Stimulated activated CD4-positive, alpha-beta T cell treated with anti-CD3 and anti-CD28 coated beads, Interleukin-12 subunit alpha, Interleukin-12 subunit beta, amount 100 ng/mL, for 4 hours (primary cell): Measurements from ENCODE around the gene KCNJ12.
"Not testable (repeated sequence)": the region's sequence is repeated elsewhere in the genome, so short reads cannot be mapped to it uniquely, and the experiment has no call there.

Experiments
- DNase-seq: peaks from one replicate; pipeline ENCODE4 v3.0.0-alpha.2; 2020

Gene KCNJ12

GRCh38 chr17:21389394-21389793 is 13.2 kb downstream of the KCNJ12 start:
- DNase-seq, result no peak

DNA sequence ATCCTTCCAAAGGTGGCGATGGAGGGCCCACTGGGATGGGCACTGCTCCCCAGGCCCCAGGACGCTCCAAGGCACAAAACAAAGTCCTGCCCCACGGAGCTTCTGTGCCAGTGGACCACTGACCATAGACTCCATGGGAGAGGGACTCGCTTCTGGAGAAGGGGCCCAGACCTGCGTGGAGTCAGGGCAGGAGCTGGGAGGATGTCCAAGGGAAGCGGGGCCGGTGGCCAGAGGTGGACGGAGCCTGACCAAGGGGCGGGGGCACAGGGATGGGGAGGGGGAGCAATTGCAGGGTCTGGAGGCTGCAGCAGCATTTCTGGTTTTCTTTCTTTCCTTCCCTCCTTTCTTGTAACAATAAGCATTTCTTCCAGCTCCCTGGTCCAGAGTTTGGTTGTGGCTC is 14.1 kb downstream of the KCNJ12 start:
- no peak for DNase-seq

- no peak for DNase-seq
These were observed 16.1 kb downstream of the KCNJ12 start for GRCh38 chr17:21392266-21392665.

GRCh38 chr17:21394265-21394664 is 18.1 kb downstream of the KCNJ12 start:
- no peak for DNase-seq

DNA sequence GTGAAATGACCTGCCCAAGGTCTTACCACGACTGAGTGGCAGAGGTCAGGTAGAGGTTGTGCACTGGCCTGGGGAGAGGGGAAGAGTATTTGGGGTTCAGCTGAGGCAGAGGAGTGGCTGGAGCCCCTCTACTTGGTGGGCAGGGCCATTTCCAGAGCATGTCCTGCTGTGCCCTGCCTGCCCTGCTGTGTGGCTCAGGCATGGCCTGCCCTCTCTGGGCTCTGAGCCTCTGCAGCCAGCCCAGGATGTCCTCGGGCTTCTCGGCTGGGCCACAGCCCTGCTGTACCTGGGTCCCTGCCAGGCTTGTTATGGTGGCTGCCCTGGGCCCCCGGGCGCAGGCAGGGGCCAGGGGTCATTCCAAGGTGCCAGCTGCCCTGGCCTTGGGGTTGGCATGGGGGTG is 19.6 kb downstream of the KCNJ12 start:
- DNase-seq, result no peak

GRCh38 chr17:21396237-21396636 is 20.1 kb downstream of the KCNJ12 start:
- DNase-seq, result no peak

DNA sequence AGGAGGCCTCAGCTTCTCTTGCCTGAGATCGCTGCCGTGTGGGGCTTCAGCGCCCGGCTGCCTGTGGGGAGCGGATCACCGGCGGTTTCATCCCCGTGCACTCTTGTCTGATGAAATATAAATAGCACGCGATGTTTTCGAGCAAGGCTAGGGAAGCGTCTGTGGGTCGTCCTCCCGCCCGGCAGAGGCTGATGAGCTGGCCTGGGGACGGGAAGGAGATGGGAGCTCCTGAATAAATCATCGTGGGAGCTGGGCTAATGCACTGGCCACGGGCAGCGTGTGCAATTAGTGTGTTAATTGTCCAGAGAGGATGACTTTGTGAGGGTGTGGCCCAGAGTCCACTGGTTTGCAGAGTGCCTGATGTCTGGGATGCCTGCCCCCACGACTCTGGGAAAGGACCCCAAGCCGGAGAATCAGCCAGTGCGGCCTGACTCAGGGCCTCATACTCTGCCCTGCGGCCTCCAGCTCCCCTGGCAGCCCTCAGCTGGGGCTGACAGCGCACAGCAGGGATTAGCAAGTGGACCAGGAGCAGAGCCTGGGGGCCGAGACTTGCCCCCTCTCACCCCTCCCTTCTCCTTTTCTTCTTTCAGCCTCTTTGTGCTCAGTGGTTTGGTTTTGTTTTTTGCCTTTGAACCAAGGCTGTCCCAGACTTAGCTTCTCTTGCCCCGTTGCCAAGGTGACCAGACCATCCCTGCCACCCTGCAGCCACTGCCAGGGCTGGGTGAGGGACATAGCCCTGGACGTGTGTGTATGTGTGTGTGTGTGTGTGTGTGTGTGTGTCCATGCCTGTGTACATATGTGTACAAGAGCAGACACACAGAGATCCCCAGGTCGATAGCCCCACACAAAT is 21.4 kb downstream of the KCNJ12 start:
- DNase-seq, result no peak

DNA sequence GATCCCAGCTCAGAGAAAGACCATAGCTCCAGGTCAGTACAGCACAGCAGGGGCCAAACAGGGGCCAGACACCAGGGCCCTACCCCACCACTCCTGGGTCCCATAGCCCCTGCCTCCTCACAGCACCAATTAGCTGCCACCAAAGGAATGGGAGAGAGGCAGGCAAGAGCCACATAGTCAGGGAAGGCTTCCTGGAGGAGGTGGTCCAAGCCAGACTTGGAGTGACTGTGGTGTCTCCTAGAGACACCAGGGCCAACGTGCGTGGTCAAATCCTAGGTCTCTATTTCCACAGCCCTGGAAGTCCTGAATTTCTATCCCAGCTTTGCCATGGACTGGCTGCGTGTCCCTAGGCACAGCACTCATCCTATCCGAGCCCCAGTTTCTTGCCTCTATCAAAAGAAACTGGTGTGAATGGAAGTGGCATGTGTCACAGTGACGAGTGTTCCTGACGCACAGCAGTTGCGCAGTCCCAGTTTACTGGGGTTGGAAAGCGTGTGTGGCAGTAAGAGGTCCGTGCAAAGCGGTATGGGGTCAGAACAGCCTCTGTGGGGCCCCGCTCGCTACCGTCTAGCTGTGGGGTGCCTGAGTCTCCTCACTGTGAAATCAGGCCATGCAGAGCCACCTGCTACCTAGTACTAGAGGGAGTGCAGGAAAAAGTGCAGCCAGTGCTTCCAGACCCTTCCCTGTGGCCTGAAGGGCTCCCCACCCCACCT is 23.5 kb downstream of the KCNJ12 start:
- no peak for DNase-seq

GRCh38 chr17:21400187-21400569 is 24.0 kb downstream of the KCNJ12 start:
- not testable (repeated sequence) for DNase-seq

DNA sequence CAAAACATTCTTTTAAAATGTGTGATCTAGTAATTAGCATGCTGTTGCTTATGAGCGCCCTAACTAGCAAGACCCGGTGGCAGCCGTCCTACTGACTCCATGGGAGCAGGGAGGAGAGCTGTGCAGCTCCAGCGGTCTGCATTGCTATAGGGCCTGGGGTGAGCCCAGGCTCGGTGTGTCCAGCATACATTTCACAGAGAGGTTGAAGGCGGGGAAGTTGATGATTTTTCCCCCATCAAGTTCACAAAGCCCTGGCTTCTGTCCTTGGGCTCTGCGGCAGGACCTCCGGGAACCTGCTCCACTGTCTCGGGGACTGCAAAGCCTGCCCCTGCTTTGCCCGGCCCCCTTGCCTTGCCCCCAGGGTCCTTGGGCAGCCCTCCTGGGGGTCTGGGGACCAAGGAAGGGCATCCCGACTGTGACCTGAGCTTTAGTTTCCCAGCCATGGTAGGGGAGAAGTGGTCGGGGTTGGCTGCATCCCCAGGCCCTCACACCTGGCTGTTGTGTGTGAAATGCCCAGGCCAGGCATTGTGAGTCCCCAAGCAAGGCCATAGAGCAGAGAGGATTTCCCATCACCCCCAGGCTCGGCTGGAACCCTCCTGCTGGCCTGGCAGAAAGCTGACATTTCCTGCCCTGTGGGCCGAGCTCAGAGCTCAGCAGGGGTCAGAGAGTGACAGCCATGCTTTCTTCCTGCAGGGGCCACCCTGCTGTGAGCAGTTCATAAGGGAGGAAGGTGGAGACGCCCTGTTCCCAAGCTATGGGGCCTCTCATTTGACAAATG is 24.8 kb downstream of the KCNJ12 start:
- DNase-seq, result no peak

DNA sequence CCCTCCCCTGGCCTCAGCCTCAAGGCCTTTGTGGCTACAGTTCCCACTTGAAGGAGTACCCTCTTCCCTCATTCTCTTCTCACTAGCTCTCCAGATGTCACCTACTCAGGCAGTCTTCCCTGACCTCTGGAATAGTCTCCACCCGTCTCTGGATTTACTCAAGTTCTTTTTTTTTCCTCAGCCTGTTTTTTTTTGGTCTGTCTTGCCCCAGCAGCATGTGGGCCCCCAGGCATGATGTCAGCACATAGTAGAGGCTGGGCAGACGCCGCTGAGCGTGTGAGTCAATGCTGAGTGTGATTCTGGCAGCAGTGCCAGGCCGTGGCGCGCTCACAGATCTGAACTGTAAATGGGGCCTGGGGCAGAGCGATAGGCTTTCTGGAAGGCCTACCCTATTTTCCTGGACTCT is 26.0 kb downstream of the KCNJ12 start:
- DNase-seq, result not testable (repeated sequence)

- DNase-seq, result not testable (repeated sequence)
These were observed 26.8 kb downstream of the KCNJ12 start for GRCh38 chr17:21402926-21403325.

DNA sequence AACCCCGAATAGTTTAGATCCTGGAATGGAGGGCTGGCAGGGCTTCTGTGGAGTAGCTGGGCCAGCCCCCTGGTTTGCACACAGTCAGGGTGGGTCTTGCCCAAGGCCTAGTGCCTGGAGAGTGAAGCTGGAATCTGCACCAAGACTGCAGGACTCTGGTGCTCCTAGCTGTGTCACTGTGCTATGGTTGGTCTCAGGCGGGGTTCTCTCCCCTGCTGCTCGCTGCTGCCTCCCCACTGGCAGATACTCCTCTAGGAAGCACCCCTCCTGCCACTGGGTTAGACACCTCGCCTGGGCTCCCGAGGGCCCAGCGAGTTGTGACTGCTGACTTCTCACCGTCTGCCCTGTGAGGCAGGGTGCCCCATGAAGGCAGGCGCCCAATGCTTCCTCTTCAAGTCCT is 27.9 kb downstream of the KCNJ12 start:
- DNase-seq, result not testable (repeated sequence)

- DNase-seq, result not testable (repeated sequence)
These were observed 28.4 kb downstream of the KCNJ12 start for GRCh38 chr17:21404539-21404938.

DNA sequence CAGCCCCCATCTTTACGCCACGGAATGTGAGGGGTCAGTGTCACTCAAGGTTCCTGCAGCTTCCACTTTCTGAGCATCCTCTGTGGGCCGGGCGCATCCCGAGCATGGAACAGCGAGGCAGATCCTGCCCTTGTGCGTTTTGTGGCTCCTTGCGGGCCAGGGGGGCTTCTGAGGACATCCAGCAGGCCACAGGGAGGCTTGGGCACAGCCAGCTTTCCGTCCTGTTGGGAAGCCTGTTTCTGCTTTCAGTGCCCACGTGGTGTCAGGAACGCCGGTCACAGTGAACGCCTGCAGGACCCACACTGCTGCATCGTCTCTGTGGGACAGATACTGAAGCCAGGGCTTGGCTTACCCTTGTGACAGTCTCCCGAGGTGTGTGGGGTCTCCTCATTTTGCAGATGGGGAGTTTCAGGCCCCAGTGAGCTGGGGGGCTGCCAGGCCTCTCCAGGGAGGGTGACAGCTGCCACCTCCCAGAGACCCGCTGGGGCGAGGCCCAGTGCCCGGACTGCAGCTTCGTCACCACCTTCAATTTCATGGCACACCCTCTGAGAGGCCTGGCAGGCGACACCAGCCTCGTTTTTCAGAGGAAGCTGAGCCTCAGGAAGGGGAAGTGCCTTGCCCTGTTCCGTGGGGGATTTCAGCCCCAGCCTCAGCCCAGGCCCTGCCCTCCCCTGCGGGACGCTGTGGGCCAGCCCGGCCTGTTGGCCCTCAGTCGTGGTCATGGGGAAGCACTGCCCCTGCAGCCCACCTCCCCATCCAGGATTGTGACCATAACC is 29.0 kb downstream of the KCNJ12 start:
- not testable (repeated sequence) for DNase-seq

DNA sequence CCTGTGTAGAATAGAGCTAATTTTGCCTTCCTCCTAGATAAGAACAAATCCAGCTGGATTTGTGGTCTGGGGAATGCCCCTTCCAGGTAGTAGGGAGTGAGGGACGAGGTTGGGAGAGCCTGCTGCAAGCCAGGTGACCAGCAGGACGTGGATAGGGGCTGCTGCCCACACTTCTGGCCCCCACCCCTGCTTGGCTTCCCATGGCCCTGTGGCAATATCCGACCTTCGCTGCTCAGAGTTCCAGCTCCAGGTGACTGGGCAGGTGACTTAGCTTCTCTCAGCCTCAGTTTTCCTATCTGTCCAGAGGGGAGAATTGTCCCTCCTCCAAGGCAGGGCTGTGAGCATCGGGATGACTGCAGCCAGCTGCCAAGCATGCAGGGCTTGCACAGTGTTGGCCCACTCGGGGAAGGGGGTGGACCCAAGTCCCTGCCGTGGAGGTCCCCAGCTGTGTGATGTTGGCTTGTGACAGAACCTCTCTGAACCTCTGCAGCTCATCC is 29.8 kb downstream of the KCNJ12 start:
- DNase-seq, result not testable (repeated sequence)

- DNase-seq, result not testable (repeated sequence)
These were observed 30.7 kb downstream of the KCNJ12 start for GRCh38 chr17:21406616-21407404.

DNA sequence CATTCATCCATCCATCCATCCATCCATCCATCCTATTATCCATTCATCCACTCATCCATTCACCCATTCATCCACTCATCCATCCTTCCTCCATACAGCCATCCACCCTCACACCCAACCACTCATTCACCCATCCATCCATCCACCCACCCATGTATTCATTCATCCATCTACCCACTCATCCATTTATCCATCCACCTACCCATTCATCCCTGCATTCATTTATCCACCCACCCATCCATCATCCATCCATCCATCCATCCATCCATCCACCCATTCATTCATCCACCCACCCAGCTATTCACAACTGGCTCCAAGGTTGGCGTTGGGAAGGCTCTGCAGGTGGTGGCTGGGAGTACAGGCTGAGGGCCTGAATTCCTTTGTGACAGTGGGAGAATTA is 31.6 kb downstream of the KCNJ12 start:
- not testable (repeated sequence) for DNase-seq

GRCh38 chr17:21408224-21408623 is 32.1 kb downstream of the KCNJ12 start:
- not testable (repeated sequence) for DNase-seq

DNA sequence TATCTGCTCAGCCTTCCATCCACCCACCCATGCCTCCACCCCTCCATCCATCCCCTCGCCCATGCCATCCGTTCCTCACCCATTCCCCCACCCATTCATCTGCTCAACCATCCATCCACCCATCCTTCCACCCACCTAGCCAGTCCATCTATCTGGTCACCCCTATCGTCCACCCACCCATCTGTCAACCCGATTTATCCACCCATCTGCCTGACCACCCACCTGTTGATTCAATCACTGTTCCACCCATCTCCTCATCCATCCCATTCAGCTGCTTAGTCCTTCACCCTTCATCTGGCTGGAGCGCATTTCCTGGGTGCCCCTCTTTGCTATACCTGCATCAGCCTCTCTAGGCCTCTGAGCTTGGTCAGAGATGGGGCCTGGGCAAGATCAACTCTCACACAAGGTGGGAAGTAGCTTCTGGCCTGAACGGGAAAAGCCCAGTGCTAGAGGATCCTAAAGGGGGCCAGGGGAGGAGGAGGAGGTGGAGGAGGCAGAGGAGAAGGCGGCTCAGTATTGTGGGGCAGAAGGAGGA is 32.7 kb downstream of the KCNJ12 start:
- DNase-seq, result not testable (repeated sequence)

DNA sequence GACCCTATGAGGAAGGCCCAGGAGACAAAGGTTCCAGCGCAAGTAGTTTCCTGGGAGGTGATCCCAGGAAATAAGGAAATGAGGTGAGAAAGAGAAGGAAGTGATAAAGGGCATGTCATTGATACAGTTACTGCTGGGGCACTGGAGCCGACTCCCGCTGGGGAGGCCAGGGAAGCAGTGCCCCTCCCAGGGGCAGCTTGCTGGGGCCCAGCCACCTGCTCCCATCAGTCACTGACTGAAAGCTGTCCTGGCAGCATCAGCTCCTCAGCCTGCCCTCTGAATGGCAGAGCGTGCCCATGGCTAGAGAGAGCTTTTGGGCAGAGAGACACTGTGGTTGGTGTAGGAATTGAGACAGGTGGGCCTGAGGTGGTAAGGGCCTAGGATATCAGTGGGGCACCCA is 33.2 kb downstream of the KCNJ12 start:
- DNase-seq, result not testable (repeated sequence)
